ENCODE measurements around the gene ATPAF2. TPM values are rescaled to one million over a fixed set of nuclear protein-coding genes. Genes with fewer than 3 reads are reported as not detected.

The ATPAF2 gene
- total RNA-seq, 2 donors from 2014 or later: 11.8 to 19.0 TPM

DNA sequence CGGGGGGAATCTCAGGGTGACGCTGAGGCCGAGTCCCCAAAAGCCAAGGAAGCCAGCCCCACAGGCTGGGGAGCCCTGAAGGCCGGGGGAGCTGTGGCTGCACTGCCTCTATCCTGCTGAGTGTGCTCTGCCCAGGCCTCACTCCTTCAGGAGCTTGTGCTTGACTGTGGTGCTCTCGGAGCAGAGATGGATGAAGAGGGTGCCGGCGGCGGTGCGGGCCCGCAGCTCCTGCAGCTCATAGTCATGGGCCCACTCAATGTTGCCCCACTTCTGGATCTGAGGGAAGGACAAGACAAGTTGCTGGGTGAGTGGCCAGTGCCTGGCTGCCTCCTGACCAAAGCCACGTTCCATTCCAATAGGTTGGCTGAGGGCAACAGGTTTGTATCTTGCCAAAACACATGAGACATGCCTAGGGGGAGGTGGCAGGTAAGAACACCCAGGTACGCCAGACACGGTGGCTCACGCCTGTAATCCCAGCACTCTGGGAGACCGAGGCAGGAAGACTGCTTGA is 20.5 kb downstream of the ATPAF2 start:
- H3K27ac ChIP-seq: no peak overlapping the region
- peaks cover 0 to 4% of the 10 kb centered on the region in 2 donors for H3K4me1 ChIP-seq (ENCODE audit: control insufficient read depth in 1 of 2, low read depth in 2 of 2)
- ATAC-seq (ENCODE audit: insufficient number of reproducible peaks, low FRiP score, low read depth): no peak
- no peaks in the 10 kb centered on the region for H3K27me3 ChIP-seq (replicated peaks; ENCODE audit: insufficient read depth)
- H3K36me3 ChIP-seq: peaks cover 18% of the 10 kb centered on the region
- H3K4me3 ChIP-seq: no peak overlapping the region
- no peaks in the 10 kb centered on the region for H3K9me3 ChIP-seq
- TF ChIP-seq, protein P1, sequence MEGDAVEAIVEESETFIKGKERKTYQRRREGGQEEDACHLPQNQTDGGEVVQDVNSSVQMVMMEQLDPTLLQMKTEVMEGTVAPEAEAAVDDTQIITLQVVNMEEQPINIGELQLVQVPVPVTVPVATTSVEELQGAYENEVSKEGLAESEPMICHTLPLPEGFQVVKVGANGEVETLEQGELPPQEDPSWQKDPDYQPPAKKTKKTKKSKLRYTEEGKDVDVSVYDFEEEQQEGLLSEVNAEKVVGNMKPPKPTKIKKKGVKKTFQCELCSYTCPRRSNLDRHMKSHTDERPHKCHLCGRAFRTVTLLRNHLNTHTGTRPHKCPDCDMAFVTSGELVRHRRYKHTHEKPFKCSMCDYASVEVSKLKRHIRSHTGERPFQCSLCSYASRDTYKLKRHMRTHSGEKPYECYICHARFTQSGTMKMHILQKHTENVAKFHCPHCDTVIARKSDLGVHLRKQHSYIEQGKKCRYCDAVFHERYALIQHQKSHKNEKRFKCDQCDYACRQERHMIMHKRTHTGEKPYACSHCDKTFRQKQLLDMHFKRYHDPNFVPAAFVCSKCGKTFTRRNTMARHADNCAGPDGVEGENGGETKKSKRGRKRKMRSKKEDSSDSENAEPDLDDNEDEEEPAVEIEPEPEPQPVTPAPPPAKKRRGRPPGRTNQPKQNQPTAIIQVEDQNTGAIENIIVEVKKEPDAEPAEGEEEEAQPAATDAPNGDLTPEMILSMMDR (IDR thresholded peaks at IDR 0.05): no peak
- no peak for DNase-seq (ENCODE audit: low spot score)

DNA sequence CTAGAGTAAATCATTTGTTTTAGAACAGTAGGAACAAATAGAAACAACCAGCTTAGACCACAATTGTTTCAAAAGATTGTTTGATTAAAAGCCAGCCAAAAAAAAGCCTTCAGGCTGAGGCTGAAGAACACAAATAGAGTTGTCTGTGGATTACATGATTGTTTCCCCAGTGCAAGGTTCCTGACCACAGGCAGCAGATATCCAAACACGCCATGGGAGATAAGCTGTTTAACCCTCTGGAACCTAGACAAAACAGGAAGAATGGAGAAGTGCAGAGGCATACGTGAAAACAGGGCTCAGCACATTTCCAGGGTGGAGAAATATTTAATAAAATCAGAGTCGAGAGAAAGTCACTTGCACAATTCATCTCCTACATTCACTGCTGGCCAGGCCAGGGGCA is 21.0 kb downstream of the ATPAF2 start:
- no peaks in the 10 kb centered on the region for H3K9me3 ChIP-seq
- H3K4me1 ChIP-seq (ENCODE audit: control insufficient read depth in 1 of 2, low read depth in 2 of 2): peaks cover 0 to 4% of the 10 kb centered on the region in 2 donors
- TF ChIP-seq, protein P1 (IDR thresholded peaks at IDR 0.05): no peak
- H3K4me3 ChIP-seq: no peak overlapping the region
- no peaks in the 10 kb centered on the region for H3K27me3 ChIP-seq (replicated peaks; ENCODE audit: insufficient read depth)
- no peak for DNase-seq (ENCODE audit: low spot score)
- no peak for ATAC-seq (ENCODE audit: insufficient number of reproducible peaks, low FRiP score, low read depth)
- H3K36me3 ChIP-seq: peaks cover 18% of the 10 kb centered on the region
- no peak overlapping the region for H3K27ac ChIP-seq

DNA sequence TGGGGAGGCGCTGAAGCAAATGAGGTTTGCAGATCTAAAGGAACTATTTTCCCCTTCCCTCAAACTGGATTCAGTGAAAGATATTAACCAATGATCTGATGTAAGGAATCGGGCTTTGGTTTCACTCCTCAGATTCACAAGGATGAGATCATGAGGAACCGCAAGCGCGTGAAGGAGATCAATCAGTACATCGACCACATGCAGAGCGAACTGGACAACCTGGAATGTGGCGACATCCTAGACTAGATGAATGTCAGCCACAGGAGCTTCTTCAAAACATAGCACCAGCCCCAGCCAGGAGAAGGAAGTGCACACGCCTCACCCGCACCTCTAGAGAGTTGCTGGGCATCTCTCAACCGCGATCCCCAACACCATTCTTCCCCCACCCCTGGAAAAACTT is 22.5 kb downstream of the ATPAF2 start:
- peaks cover 18% of the 10 kb centered on the region for H3K36me3 ChIP-seq

DNA sequence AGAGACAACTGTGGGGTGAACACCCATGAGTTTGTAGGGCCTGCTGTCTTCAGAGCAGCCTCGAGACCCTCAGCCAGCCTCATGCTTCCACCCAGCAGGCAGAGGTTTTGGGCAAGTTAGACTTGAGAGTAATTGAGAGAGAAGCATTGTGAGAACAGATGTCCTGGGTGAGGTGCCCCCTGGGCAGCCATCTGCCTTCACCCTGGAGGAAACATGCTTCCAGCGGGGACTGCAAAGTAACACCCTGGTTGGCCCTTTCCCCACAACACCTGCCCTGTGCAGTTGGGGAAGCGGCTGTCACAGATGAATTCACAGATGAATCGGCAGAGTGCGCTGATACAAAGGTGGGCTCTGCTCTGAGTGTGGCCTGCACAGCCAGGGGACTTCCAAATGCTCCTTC is 23.4 kb downstream of the ATPAF2 start:
- TF ChIP-seq, protein P1 (IDR thresholded peaks at IDR 0.05): no peak
- ATAC-seq (ENCODE audit: insufficient number of reproducible peaks, low FRiP score, low read depth): no peak
- Histone ChIP-seq H3K27me3 (replicated peaks; ENCODE audit: insufficient read depth) (no peaks in the 10 kb centered on the region), H3K4me1 (ENCODE audit: control insufficient read depth in 1 of 2, low read depth in 2 of 2) (peaks cover 0 to 4% of the 10 kb centered on the region in 2 donors), H3K9me3 (no peaks in the 10 kb centered on the region), H3K4me3 (no peak overlapping the region), H3K27ac (no peak overlapping the region), H3K36me3 (peaks cover 18% of the 10 kb centered on the region)
- DNase-seq (ENCODE audit: low spot score): no peak

More for the DNA sequence above, 22.5 kb downstream of the ATPAF2 start:
- Histone ChIP-seq H3K27ac (no peak overlapping the region), H3K4me1 (ENCODE audit: control insufficient read depth in 1 of 2, low read depth in 2 of 2) (peaks cover 0 to 4% of the 10 kb centered on the region in 2 donors), H3K9me3 (no peaks in the 10 kb centered on the region), H3K4me3 (no peak overlapping the region), H3K27me3 (replicated peaks; ENCODE audit: insufficient read depth) (no peaks in the 10 kb centered on the region)
- ATAC-seq (ENCODE audit: insufficient number of reproducible peaks, low FRiP score, low read depth) (no peak), DNase-seq (ENCODE audit: low spot score) (no peak)
- TF ChIP-seq, protein P1 (IDR thresholded peaks at IDR 0.05): no peak

DNA sequence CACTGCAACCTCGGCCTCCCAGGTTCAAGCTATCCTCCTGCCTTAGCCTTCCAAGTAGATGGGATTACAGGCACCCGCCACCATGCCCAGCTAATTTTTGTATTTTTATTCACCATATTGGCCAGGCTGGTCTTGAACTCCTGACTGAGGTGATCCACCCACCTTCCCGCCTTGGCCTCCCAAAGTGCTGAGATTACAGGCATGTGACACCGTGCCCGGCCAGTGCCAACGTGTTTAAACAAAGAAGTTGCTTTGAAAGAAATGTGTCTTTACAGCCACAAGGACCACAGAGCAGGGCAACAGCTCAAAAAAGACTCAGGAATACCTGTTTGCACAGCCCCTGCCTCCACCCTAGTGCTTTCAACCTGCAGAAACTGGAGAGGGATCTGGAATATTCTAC is 25.0 kb downstream of the ATPAF2 start:
- no peak for DNase-seq (ENCODE audit: low spot score)
- Histone ChIP-seq H3K4me1 (ENCODE audit: control insufficient read depth in 1 of 2, low read depth in 2 of 2) (peaks cover 0 to 4% of the 10 kb centered on the region in 2 donors), H3K27ac (no peak overlapping the region), H3K36me3 (peaks cover 18% of the 10 kb centered on the region), H3K27me3 (replicated peaks; ENCODE audit: insufficient read depth) (no peaks in the 10 kb centered on the region), H3K9me3 (no peaks in the 10 kb centered on the region), H3K4me3 (no peak overlapping the region)
- no peak for ATAC-seq (ENCODE audit: insufficient number of reproducible peaks, low FRiP score, low read depth)
- TF ChIP-seq, protein P1 (IDR thresholded peaks at IDR 0.05): no peak

All from thoracic aorta (tissue), 2 donors.